HEK293 (cell line): ENCODE results near the gene TBC1D16.

Experiments used
- CTCF ChIA-PET: fragments of 350-600 bp; formaldehyde crosslinking; extraction: SDS; loops from one replicate; lab custom pipeline; 2021; ENCODE audit warnings: antibody characterized with exemption; lab: Yijun Ruan, JAX
- POLR2A ChIA-PET: fragments of 300-600 bp; formaldehyde crosslinking; extraction: SDS; loops from one replicate; lab custom pipeline; 2020; ENCODE audit warnings: antibody characterized with exemption, inconsistent platforms; lab: Yijun Ruan, JAX
- H3K27ac ChIP-seq: fragments of 200-500 bp; sonication (Bioruptor generic); 2 replicates; pipeline ENCODE4 v1.5.1; 2014; ENCODE audit warnings: low read depth, low read length, control low read depth, inconsistent platforms; ENCODE audit errors: extremely low read depth
- H3K36me3 ChIP-seq, 2 experiments: fragments of 200-500 bp in 1 of 2; sonication (Bioruptor generic) in 1 of 2; 1 replicate in 1 of 2; 2 replicates in 1 of 2; pipeline ENCODE4 v1.5.1; 2014 to 2017; ENCODE audit warnings: inconsistent platforms in 2 of 2, low read length in 2 of 2; ENCODE audit not compliant: control insufficient read depth in 2 of 2, insufficient read depth in 1 of 2
- H3K4me1 ChIP-seq: fragments of 200-500 bp; sonication (Bioruptor generic); 2 replicates; pipeline ENCODE4 v1.5.1; 2014; ENCODE audit warnings: mild to moderate bottlenecking, low read length, inconsistent platforms; ENCODE audit not compliant: control insufficient read depth, insufficient read depth
- H3K4me3 ChIP-seq: 2 replicates; pipeline ENCODE4 v1.5.1; 2011; ENCODE audit warnings: low read depth, mild to moderate bottlenecking, control low read depth, low read length, moderate library complexity
- H3K9me3 ChIP-seq: fragments of 200-500 bp; sonication (Bioruptor generic); 2 replicates; pipeline ENCODE4 v1.5.1; 2014; ENCODE audit warnings: low read depth, low read length, inconsistent platforms; ENCODE audit not compliant: control insufficient read depth, insufficient read depth
- BCL11B ChIP-seq: fragments of 450-650 bp; formaldehyde crosslinking; IDR thresholded peaks from 2 replicates; pipeline ENCODE4 v1.5.1; 2016; ENCODE audit warnings: low read depth, missing biosample characterization, missing genetic modification characterization
- KLF9 ChIP-seq: fragments of 450-650 bp; formaldehyde crosslinking; IDR thresholded peaks from 2 replicates; pipeline ENCODE4 v1.5.1; 2016; ENCODE audit warnings: missing biosample characterization, missing genetic modification characterization, low read depth
- MZF1 ChIP-seq: fragments of 450-650 bp; formaldehyde crosslinking; IDR thresholded peaks from 2 replicates; pipeline ENCODE4 v1.5.1; 2017; ENCODE audit warnings: missing biosample characterization, missing genetic modification characterization, borderline replicate concordance
- SALL2 ChIP-seq: fragments of 450-650 bp; formaldehyde crosslinking; IDR thresholded peaks from 2 replicates; pipeline ENCODE4 v1.5.0; 2017; ENCODE audit warnings: missing biosample characterization, mild to moderate bottlenecking, missing genetic modification characterization, borderline replicate concordance
- YY2 ChIP-seq: fragments of 450-650 bp; formaldehyde crosslinking; IDR thresholded peaks from 2 replicates; pipeline ENCODE4 v1.5.1; 2016; ENCODE audit warnings: missing biosample characterization, missing genetic modification characterization
- ZNF184 ChIP-seq: fragments of 450-650 bp; IDR thresholded peaks from 2 replicates; pipeline ENCODE4 v1.5.1; 2018; ENCODE audit warnings: missing biosample characterization, mild to moderate bottlenecking, missing genetic modification characterization
- ZNF202 ChIP-seq: fragments of 450-650 bp; formaldehyde crosslinking; IDR thresholded peaks from 2 replicates; pipeline ENCODE4 v1.5.1; 2016; ENCODE audit warnings: missing biosample characterization, missing genetic modification characterization, borderline replicate concordance
- ZNF248 ChIP-seq: fragments of 450-650 bp; formaldehyde crosslinking; IDR thresholded peaks from 2 replicates; pipeline ENCODE4 v1.5.1; 2017; ENCODE audit warnings: missing biosample characterization, missing genetic modification characterization
- ZNF274 ChIP-seq, 2 experiments: fragments of 200-500 bp in 1 of 2; fragments of 450-650 bp in 1 of 2; sonication (Bioruptor generic) in 1 of 2; formaldehyde crosslinking in 1 of 2; IDR thresholded peaks; 2 replicates each; pipeline versions ENCODE4 v1.5.1 to v1.6.1; 2014 to 2016; ENCODE audit warnings: borderline replicate concordance in 1 of 2, inconsistent platforms in 1 of 2, low read length in 1 of 2, missing biosample characterization in 1 of 2, missing genetic modification characterization in 1 of 2
- ZNF341 ChIP-seq: fragments of 450-650 bp; formaldehyde crosslinking; IDR thresholded peaks from 2 replicates; pipeline ENCODE4; 2016; ENCODE audit warnings: low read depth, missing biosample characterization, missing genetic modification characterization
- ZNF416 ChIP-seq: fragments of 450-650 bp; formaldehyde crosslinking; IDR thresholded peaks from 2 replicates; pipeline ENCODE4 v1.5.1; 2016; ENCODE audit warnings: missing biosample characterization, missing genetic modification characterization
- ZNF610 ChIP-seq: fragments of 450-650 bp; formaldehyde crosslinking; IDR thresholded peaks from 2 replicates; pipeline ENCODE4 v1.5.1; 2016; ENCODE audit warnings: missing biosample characterization, missing genetic modification characterization, borderline replicate concordance
- TF ChIP-seq, protein P1 (sequence below): fragments of 450-650 bp; formaldehyde crosslinking; IDR thresholded peaks from 2 replicates; pipeline ENCODE4 v1.5.1; 2016; ENCODE audit warnings: missing biosample characterization, missing genetic modification characterization
- TF ChIP-seq, protein P2 (sequence below): fragments of 450-650 bp; formaldehyde crosslinking; IDR thresholded peaks from 2 replicates; pipeline ENCODE4 v1.5.1; 2016; ENCODE audit warnings: missing biosample characterization, missing genetic modification characterization
- TF ChIP-seq, protein P3 (sequence below): fragments of 450-650 bp; formaldehyde crosslinking; IDR thresholded peaks from 2 replicates; pipeline ENCODE4 v1.5.1; 2016; ENCODE audit warnings: missing biosample characterization, missing genetic modification characterization, borderline replicate concordance

TBC1D16 gene

DNA sequence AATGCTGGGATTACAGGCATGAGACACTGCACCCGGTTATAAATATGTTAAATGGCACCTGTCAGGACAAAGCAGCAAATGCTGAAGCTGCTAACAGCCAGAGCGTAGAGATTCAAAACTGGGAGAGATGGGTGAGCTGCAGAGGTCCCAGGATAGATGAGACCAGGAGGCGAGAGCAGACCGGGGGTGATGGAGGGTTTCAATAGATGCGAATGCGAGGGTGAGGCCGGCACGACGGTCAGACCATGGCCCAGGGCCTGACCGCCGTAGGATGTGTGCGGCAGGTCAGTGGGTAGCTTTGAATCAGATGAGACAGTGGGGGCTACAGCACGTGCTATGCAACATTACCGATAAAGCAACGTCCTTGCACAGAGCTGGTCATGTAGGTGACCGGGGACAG is 15.0 kb upstream of the TBC1D16 start (continued):
- TF ChIP-seq BCL11B (tag by site-specific recombination), result no peak
- TF ChIP-seq SALL2 (tag by site-specific recombination), result no peak
- no peak for TF ChIP-seq ZNF248
- TF ChIP-seq, all 188 proteins: peak for 0

DNA sequence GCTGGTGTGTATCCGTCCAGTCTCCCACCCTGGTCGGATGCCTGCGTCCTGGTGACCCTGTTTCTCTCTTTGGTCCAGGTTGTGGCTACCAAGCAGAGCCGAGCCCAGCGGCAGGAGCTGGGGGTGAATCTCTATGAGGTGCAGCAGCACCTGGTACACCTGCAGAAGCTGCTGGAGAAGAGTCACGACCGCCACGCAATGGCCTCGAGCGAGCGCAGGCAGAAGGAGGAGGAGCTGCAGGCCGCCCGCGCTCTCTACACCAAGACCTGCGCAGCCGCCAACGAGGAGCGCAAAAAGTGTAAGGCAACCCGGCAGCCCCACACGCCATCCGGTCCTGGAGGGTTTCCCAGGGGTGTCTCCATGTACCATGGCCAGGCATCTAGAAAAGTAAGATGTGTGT is 14.3 kb upstream of the TBC1D16 start:
- Histone ChIP-seq H3K9me3 (no peaks in the 10 kb centered on the region), H3K4me3 (no peak overlapping the region), H3K27ac (no peak overlapping the region), H3K4me1 (0 out of 2 replicates have a peak, but pooled peaks cover 3% of the 10 kb centered on the region), H3K36me3 (peaks cover 0 to 13% of the 10 kb centered on the region in 2 experiments; a peak in 2 of 3 replicates)
- POLR2A ChIA-PET, result interaction anchor here (0.5 kb wide), 1 partner anchor 40 kb away, joined by 7 read pairs; no protein-coding TSS in a partner anchor
- no peak for TF ChIP-seq ZNF202 (tag by site-specific recombination)
- no peak for TF ChIP-seq ZNF416 (tag by site-specific recombination)
- TF ChIP-seq, all 188 proteins: peak for 0
- CTCF ChIA-PET, result interaction anchor here (0.7 to 0.9 kb wide), 2 partner anchors 10 to 33 kb away, joined by 3 to 4 read pairs; no protein-coding TSS in a partner anchor

DNA sequence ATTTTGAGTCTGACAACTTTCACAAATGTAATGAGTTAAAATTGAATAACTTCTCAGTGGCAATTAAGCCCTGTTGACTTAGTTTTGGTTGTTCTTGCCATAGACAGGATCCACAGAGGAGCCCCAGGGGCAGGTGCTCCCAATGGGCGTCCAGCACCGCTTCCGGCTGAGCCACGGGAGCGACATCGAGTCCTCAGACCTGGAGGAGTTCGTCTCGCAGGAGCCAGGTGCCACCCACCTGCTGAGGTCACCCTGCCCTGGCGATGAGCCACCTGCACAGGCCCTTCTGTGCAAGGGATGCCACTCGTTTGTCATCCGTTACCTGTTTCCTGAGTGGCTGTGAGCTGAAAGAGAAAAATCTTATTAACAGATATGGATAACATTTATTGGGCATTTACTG is 11.5 kb upstream of the TBC1D16 start:
- TF ChIP-seq KLF9 (tag by site-specific recombination) (no peak), YY2 (tag by site-specific recombination) (no peak), ZNF341 (tag by site-specific recombination) (no peak), ZNF610 (no peak), ZNF274 (IDR thresholded peaks at IDR 0.05; ENCODE audit: low read length) (no peak), ZNF274 (tag by site-specific recombination; IDR thresholded peaks at IDR 0.05; ENCODE audit: borderline replicate concordance) (no peak), ZNF184 (tag by site-specific recombination) (no peak), MZF1 (tag by site-specific recombination) (no peak)
- TF ChIP-seq, protein P1, sequence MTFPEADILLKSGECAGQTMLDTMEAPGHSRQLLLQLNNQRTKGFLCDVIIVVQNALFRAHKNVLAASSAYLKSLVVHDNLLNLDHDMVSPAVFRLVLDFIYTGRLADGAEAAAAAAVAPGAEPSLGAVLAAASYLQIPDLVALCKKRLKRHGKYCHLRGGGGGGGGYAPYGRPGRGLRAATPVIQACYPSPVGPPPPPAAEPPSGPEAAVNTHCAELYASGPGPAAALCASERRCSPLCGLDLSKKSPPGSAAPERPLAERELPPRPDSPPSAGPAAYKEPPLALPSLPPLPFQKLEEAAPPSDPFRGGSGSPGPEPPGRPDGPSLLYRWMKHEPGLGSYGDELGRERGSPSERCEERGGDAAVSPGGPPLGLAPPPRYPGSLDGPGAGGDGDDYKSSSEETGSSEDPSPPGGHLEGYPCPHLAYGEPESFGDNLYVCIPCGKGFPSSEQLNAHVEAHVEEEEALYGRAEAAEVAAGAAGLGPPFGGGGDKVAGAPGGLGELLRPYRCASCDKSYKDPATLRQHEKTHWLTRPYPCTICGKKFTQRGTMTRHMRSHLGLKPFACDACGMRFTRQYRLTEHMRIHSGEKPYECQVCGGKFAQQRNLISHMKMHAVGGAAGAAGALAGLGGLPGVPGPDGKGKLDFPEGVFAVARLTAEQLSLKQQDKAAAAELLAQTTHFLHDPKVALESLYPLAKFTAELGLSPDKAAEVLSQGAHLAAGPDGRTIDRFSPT, result no peak
- TF ChIP-seq, protein P2, sequence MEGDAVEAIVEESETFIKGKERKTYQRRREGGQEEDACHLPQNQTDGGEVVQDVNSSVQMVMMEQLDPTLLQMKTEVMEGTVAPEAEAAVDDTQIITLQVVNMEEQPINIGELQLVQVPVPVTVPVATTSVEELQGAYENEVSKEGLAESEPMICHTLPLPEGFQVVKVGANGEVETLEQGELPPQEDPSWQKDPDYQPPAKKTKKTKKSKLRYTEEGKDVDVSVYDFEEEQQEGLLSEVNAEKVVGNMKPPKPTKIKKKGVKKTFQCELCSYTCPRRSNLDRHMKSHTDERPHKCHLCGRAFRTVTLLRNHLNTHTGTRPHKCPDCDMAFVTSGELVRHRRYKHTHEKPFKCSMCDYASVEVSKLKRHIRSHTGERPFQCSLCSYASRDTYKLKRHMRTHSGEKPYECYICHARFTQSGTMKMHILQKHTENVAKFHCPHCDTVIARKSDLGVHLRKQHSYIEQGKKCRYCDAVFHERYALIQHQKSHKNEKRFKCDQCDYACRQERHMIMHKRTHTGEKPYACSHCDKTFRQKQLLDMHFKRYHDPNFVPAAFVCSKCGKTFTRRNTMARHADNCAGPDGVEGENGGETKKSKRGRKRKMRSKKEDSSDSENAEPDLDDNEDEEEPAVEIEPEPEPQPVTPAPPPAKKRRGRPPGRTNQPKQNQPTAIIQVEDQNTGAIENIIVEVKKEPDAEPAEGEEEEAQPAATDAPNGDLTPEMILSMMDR (tag by site-specific recombination), result no peak
- TF ChIP-seq, protein P3, sequence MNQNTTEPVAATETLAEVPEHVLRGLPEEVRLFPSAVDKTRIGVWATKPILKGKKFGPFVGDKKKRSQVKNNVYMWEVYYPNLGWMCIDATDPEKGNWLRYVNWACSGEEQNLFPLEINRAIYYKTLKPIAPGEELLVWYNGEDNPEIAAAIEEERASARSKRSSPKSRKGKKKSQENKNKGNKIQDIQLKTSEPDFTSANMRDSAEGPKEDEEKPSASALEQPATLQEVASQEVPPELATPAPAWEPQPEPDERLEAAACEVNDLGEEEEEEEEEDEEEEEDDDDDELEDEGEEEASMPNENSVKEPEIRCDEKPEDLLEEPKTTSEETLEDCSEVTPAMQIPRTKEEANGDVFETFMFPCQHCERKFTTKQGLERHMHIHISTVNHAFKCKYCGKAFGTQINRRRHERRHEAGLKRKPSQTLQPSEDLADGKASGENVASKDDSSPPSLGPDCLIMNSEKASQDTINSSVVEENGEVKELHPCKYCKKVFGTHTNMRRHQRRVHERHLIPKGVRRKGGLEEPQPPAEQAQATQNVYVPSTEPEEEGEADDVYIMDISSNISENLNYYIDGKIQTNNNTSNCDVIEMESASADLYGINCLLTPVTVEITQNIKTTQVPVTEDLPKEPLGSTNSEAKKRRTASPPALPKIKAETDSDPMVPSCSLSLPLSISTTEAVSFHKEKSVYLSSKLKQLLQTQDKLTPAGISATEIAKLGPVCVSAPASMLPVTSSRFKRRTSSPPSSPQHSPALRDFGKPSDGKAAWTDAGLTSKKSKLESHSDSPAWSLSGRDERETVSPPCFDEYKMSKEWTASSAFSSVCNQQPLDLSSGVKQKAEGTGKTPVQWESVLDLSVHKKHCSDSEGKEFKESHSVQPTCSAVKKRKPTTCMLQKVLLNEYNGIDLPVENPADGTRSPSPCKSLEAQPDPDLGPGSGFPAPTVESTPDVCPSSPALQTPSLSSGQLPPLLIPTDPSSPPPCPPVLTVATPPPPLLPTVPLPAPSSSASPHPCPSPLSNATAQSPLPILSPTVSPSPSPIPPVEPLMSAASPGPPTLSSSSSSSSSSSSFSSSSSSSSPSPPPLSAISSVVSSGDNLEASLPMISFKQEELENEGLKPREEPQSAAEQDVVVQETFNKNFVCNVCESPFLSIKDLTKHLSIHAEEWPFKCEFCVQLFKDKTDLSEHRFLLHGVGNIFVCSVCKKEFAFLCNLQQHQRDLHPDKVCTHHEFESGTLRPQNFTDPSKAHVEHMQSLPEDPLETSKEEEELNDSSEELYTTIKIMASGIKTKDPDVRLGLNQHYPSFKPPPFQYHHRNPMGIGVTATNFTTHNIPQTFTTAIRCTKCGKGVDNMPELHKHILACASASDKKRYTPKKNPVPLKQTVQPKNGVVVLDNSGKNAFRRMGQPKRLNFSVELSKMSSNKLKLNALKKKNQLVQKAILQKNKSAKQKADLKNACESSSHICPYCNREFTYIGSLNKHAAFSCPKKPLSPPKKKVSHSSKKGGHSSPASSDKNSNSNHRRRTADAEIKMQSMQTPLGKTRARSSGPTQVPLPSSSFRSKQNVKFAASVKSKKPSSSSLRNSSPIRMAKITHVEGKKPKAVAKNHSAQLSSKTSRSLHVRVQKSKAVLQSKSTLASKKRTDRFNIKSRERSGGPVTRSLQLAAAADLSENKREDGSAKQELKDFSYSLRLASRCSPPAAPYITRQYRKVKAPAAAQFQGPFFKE (tag by site-specific recombination), result no peak
- TF ChIP-seq, all 188 proteins: peak for 0
- no peak overlapping the region for H3K4me3 ChIP-seq
- no peaks in the 10 kb centered on the region for H3K9me3 ChIP-seq
- H3K27ac ChIP-seq, result no peak overlapping the region
- ChIA-PET POLR2A (no interaction called here), CTCF (no interaction called here)
- 0 out of 2 replicates have a peak, but pooled peaks cover 3% of the 10 kb centered on the region for H3K4me1 ChIP-seq
- peaks cover 0 to 23% of the 10 kb centered on the region in 2 experiments; a peak in 2 of 3 replicates for H3K36me3 ChIP-seq
